ENCODE data around the gene WDPCP. TPM values are rescaled to one million over a fixed set of nuclear protein-coding genes. Genes with fewer than 3 reads are reported as not detected.

Gene WDPCP
- total and polyA plus RNA-seq, 2 of the 8 experiments (the other 6 are each of a cell fraction or from before 2014, with no cell fraction given), result 9.3 to 25.8 TPM

GRCh38 chr2:63545023-63545422, 43.3 kb downstream of the WDPCP start:
- Histone ChIP-seq H2BK15ac (ENCODE audit: low read length) (no peak overlapping the region), H3K18ac (ENCODE audit: extremely low read depth, low read length) (no peak overlapping the region), H4K8ac (ENCODE audit: extremely low read depth, insufficient read depth, low read length) (no peak overlapping the region), H3K23ac (ENCODE audit: insufficient read length) (no peak overlapping the region), H3K14ac (ENCODE audit: insufficient read length) (no peak overlapping the region), H3K79me1 (ENCODE audit: low read depth, low read length) (no peaks in the 10 kb centered on the region), H3K23me2 (ENCODE audit: low read depth, low read length) (no peaks in the 10 kb centered on the region; the same call in 1 of the 2 replicates), H3K79me2 (ENCODE audit: control insufficient read depth in 1 of 2, insufficient read depth in 2 of 2, low read length in 2 of 2) (peaks cover 0 to 62% of the 10 kb centered on the region in 2 experiments; a peak in 2 of 4 replicates), H2BK12ac (ENCODE audit: low read depth, low read length) (no peak overlapping the region), H3K4ac (replicated peaks; ENCODE audit: insufficient read length, low read depth, low read length) (no peak overlapping the region), H3K4me3 (ENCODE audit: extremely low read depth in 1 of 4, insufficient read depth in 2 of 4, low read depth in 3 of 4, low read length in 4 of 4) (no peak overlapping the region), H2AK5ac (ENCODE audit: low read depth, low read length) (no peak overlapping the region), H2BK20ac (ENCODE audit: low read length) (no peak overlapping the region), H3K27ac (ENCODE audit: low read depth, low read length) (no peak overlapping the region), H3K27me3 (replicated peaks in 1 of 4; ENCODE audit: control insufficient read depth in 3 of 4, extremely low read depth in 1 of 4, insufficient read depth in 3 of 4, low read length in 3 of 4) (no peaks in the 10 kb centered on the region), H3K9ac (replicated peaks in 1 of 4; ENCODE audit: extremely low read depth in 1 of 4, low read depth in 3 of 4, low read length in 3 of 4) (no peak overlapping the region), H3K9me3 (ENCODE audit: insufficient read depth in 2 of 2, low read depth in 1 of 2, low read length in 1 of 2) (no peaks in the 10 kb centered on the region), H4K5ac (ENCODE audit: insufficient read length, low read depth, low read length) (no peak overlapping the region), H4K20me1 (replicated peaks in 1 of 2; ENCODE audit: control insufficient read depth in 1 of 2, insufficient read depth in 2 of 2, low read length in 2 of 2) (no peaks in the 10 kb centered on the region), H3K36me3 (ENCODE audit: control insufficient read depth in 2 of 4, insufficient read depth in 4 of 4, low read length in 3 of 4) (no peaks in the 10 kb centered on the region), H3K4me2 (ENCODE audit: insufficient read depth in 1 of 2, low read depth in 2 of 2, low read length in 2 of 2) (no peak overlapping the region), H3K4me1 (replicated peaks in 1 of 4; ENCODE audit: control insufficient read depth in 3 of 4, insufficient read depth in 4 of 4, low read length in 3 of 4) (peaks cover 0 to 4% (median 0%) of the 10 kb centered on the region in 4 experiments; a peak in 3 of 7 replicates), H4K91ac (replicated peaks; ENCODE audit: insufficient read length, low read length) (no peak overlapping the region), H3K56ac (replicated peaks; ENCODE audit: insufficient read length, low read depth, low read length) (peak overlapping the region; percentile 9), H2BK120ac (replicated peaks; ENCODE audit: low read depth, low read length) (no peak overlapping the region), H2AFZ (ENCODE audit: low read length) (no peak overlapping the region), H2BK5ac (ENCODE audit: low read depth, low read length) (no peak overlapping the region)
- no peak for FAIRE-seq
- ChIA-PET CTCF (ENCODE audit: partially characterized antibody) (interaction anchor here (0.8 kb wide), 1 partner anchor 370 kb away, joined by 5 read pairs; no protein-coding TSS in a partner anchor), POLR2A (ENCODE audit: partially characterized antibody) (no interaction called here)
- 84% methylated on average over 2 of the region's 2 CpGs; no CpG with 5 or more reads in 1 of the 2 experiments for WGBS, 2 experiments (ENCODE audit: extremely low coverage in 1 of 2, insufficient coverage in 1 of 2, insufficient read length in 1 of 2, insufficient replicate concordance in 2 of 2, low coverage in 1 of 2, low lambda C conversion rate in 2 of 2, missing lambda C conversion rate in 1 of 2)
- TF ChIP-seq BACH1 (IDR thresholded peaks at IDR 0.05; ENCODE audit: low read length) (no peak), TCF12 (IDR thresholded peaks at IDR 0.05; ENCODE audit: low read depth, low read length) (no peak), YY1 (IDR thresholded peaks at IDR 0.05; ENCODE audit: low read depth, low read length) (no peak), CHD2 (IDR thresholded peaks at IDR 0.05; ENCODE audit: low read length) (no peak), HDAC6 (IDR thresholded peaks at IDR 0.05; ENCODE audit: low read depth, low read length) (no peak), ATF3 (IDR thresholded peaks at IDR 0.05; ENCODE audit: insufficient read depth, low read depth, low read length) (no peak), TEAD4 (IDR thresholded peaks at IDR 0.05; ENCODE audit: low read depth, low read length) (no peak), SP2 (IDR thresholded peaks at IDR 0.05; ENCODE audit: low read length) (no peak)
- DNase-seq (ENCODE audit: low read depth in 1 of 2, low spot score in 2 of 2), result no peak
